ENCODE measurements around the gene GALNT10.
"Not testable (repeated sequence)": the region's sequence is repeated elsewhere in the genome, so short reads cannot be mapped to it uniquely, and the experiment has no call there.

GALNT10 gene, protein sequence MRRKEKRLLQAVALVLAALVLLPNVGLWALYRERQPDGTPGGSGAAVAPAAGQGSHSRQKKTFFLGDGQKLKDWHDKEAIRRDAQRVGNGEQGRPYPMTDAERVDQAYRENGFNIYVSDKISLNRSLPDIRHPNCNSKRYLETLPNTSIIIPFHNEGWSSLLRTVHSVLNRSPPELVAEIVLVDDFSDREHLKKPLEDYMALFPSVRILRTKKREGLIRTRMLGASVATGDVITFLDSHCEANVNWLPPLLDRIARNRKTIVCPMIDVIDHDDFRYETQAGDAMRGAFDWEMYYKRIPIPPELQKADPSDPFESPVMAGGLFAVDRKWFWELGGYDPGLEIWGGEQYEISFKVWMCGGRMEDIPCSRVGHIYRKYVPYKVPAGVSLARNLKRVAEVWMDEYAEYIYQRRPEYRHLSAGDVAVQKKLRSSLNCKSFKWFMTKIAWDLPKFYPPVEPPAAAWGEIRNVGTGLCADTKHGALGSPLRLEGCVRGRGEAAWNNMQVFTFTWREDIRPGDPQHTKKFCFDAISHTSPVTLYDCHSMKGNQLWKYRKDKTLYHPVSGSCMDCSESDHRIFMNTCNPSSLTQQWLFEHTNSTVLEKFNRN

GRCh38 chr5:154190595-154191304, at the start of gene GALNT10:
GALNT10 (plus strand) TSS chr5:154190733; CDS start chr5:154190867, 134 bp downstream.
- DNase-seq (ENCODE audit: extremely low spot score, insufficient read length, low read depth) (peak; percentile 70), FAIRE-seq (no peak)

- no peak for DNase-seq (ENCODE audit: extremely low spot score, insufficient read length, low read depth)
- no peak for FAIRE-seq
These were observed 48.8 kb upstream of the GALNT10 start for GRCh38 chr5:154141745-154142221.

DNA sequence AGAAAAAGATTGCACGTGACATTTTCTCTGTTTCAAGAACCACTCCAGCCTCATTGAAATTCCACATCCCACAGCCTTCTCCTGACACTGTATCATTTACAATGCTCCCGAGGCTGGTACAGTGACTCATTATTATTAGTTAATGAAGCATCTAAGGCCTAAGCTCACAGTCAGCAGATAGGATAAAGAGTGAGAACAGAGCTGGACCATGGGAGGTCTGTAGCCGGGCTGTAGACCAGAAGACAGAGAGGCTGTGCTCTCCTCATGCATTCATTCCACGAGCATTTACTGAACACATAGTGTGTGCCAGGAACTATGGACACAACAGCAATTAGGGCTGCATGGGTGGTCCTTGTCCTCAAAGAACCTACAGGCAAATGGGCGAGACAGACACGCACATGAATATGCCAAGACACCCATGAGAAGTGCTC, 47.3 kb upstream of the GALNT10 start:
- FAIRE-seq (no peak), DNase-seq (ENCODE audit: extremely low spot score, insufficient read length, low read depth) (no peak)

- no peak for FAIRE-seq
- DNase-seq (ENCODE audit: extremely low spot score, insufficient read length, low read depth): no peak
These were observed 45.3 kb upstream of the GALNT10 start for GRCh38 chr5:154145268-154145667.

DNA sequence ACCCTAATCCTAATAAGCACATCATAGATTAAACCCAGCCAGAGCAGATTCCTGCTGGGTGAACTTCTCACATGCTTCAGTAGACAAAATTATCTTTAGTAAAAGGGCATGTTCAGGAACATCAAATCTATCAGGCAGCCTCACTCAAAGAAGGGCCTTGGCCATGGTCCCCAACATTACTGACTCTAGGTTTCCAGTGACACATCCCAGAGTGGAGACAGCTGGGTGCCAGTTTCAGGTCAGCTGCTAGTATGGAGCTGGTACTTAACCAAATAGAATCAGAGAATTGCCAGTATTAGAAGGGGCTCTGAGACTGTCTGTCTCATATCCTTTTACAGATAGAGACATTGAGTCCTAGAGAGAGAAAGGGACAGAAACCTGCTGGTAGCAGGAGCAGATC, 44.1 kb upstream of the GALNT10 start:
- FAIRE-seq (no peak), DNase-seq (ENCODE audit: extremely low spot score, insufficient read length, low read depth) (no peak)

DNA sequence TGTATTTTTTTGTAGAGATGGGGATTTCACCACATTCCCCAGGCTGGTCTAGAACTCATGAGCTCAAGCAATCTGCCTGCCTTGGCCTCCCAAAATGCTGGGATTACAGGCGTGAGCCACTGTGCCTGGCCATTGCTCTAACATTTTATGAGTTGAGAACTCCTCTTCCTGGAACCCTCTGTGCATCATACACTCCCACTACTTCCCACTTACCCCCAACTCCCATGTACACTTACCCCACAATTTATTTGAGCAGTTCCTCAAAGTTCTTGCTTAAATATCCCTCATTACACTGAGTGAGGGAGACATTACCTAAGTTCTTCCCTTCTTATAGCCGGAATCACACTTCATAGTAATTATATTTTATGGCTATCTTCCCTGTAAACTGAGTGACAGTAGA, 42.9 kb upstream of the GALNT10 start:
- FAIRE-seq (no peak), DNase-seq (ENCODE audit: extremely low spot score, insufficient read length, low read depth) (no peak)

GRCh38 chr5:154150471-154150870, 40.1 kb upstream of the GALNT10 start:
- not testable (repeated sequence) for FAIRE-seq; DNase-seq (ENCODE audit: extremely low spot score, insufficient read length, low read depth)

- no peak for DNase-seq (ENCODE audit: extremely low spot score, insufficient read length, low read depth)
- no peak for FAIRE-seq
These were observed 32.8 kb upstream of the GALNT10 start for GRCh38 chr5:154157483-154158378.

DNA sequence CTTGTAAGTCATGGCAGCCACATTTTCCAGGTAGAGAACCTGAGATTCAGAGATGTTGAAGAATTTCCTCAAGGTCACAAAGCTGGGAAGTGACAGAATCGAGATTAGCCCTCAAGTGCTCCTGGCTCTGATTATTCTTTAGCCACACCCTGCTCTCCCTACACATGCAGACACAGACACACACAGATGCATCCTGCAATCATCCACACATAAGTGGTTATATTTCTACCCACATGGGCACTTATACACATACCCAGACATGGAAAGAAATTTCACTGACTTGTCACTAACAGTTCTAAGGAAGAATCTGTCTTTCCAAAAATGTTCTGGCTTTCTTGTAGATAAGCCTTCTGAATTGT, 32.2 kb upstream of the GALNT10 start:
- DNase-seq (ENCODE audit: extremely low spot score, insufficient read length, low read depth) (no peak), FAIRE-seq (no peak)

GRCh38 chr5:154159343-154159742, 31.2 kb upstream of the GALNT10 start:
- no peak for FAIRE-seq

DNA sequence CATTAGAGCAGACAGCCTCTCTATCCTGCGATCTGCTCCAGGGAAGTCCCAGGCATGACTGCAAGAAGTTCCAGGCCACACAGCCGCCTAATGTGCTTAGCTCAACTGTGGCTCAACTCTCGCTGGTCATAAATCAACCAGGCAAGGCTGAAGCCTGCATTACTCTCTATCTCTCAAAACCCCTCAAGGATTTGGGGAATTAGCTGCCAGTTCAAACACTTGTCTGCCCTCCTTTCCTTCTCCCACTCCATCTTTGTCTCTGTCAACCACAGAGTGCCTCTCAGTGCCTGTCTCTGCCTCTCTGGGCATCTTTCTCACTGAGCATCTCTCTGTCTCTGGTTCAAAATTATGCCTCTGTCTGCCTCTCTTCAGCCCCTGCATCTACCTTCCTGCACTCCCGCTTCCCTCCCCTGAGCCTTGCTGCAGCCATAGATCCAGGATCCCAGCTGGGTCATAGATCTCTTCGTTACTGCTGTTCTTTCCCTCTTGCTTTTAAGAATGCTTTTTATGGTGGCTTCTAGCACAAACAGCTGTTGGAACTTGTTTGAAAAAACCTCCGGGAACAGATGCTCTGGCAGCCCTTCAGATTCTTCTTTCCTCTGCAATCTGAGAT, 27.9 kb upstream of the GALNT10 start:
- no peak for FAIRE-seq
- DNase-seq (ENCODE audit: extremely low spot score, insufficient read length, low read depth): no peak

More at GRCh38 chr5:154159343-154159742, 31.2 kb upstream of the GALNT10 start:
- no peak for DNase-seq (ENCODE audit: extremely low spot score, insufficient read length, low read depth)

GRCh38 chr5:154163327-154164248, 26.9 kb upstream of the GALNT10 start:
- DNase-seq (ENCODE audit: extremely low spot score, insufficient read length, low read depth): no peak
- no peak for FAIRE-seq

DNA sequence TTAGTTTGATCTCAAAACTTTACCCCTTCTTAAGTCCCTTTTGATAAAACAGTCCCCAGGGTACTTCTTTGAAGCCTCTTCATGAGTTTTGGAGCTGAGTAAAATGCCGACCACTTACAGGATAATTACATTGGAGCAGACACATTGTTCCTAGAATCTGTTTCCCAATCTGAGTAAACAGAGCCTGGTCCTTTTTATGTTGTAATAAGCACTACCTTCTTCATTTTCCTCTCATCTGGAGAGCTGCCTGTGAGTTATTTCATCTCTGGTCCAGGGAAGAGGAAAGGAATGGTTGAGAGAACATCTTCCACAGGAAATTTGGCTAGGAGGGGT, 26.3 kb upstream of the GALNT10 start:
- no peak for FAIRE-seq

GRCh38 chr5:154165886-154166285, 24.6 kb upstream of the GALNT10 start:
- DNase-seq (ENCODE audit: extremely low spot score, insufficient read length, low read depth): no peak
- no peak for FAIRE-seq

More for the DNA sequence above, 26.3 kb upstream of the GALNT10 start:
- DNase-seq (ENCODE audit: extremely low spot score, insufficient read length, low read depth): no peak

- no peak for FAIRE-seq
These were observed 23.4 kb upstream of the GALNT10 start for GRCh38 chr5:154166901-154167791.

DNA sequence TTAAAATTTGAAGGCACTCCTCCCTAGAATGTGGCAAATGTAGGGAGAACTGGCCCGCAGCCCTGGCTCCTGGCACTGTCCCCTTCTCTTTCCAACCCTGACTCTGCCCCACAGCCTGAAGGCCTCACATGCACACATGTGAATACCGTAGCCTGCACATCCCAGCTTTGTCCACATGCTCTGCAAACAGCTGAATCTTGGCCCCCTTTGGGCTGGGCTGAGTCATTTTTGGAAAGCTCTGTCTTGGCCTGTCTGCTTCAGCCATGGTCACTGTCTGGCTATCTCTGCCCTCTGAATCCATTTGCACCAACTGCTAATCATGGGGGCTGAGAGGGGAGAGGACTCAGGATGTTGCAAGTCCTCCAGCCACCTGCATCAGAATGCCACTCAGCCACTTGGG, 22.1 kb upstream of the GALNT10 start:
- FAIRE-seq (no peak), DNase-seq (ENCODE audit: extremely low spot score, insufficient read length, low read depth) (no peak)

More at GRCh38 chr5:154166901-154167791, 23.4 kb upstream of the GALNT10 start:
- no peak for DNase-seq (ENCODE audit: extremely low spot score, insufficient read length, low read depth)

DNA sequence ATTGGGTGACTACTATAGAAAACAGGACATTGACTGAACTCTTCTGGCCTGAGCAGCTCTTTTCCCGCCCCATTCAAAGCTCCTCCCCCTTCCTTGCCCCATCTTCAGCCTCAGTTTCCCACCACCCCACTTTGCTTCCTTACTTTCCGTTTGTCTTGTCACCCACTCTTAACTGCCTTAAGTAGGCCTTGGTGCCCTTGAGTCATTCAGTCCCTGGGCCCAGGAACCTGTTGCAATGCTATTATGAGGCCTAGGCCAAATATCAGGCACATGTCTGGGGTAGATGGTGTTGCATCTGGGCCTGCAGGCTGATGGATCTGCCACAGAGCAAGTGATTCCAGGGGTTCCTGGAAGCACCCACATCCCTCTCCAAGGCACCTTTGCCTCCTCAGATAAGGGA, 17.7 kb upstream of the GALNT10 start:
- FAIRE-seq (no peak), DNase-seq (ENCODE audit: extremely low spot score, insufficient read length, low read depth) (no peak)
